Measurements from ENCODE around the gene WHAMM.
"Not testable (repeated sequence)": the region's sequence is repeated elsewhere in the genome, so short reads cannot be mapped to it uniquely, and the experiment has no call there.

The WHAMM gene, protein sequence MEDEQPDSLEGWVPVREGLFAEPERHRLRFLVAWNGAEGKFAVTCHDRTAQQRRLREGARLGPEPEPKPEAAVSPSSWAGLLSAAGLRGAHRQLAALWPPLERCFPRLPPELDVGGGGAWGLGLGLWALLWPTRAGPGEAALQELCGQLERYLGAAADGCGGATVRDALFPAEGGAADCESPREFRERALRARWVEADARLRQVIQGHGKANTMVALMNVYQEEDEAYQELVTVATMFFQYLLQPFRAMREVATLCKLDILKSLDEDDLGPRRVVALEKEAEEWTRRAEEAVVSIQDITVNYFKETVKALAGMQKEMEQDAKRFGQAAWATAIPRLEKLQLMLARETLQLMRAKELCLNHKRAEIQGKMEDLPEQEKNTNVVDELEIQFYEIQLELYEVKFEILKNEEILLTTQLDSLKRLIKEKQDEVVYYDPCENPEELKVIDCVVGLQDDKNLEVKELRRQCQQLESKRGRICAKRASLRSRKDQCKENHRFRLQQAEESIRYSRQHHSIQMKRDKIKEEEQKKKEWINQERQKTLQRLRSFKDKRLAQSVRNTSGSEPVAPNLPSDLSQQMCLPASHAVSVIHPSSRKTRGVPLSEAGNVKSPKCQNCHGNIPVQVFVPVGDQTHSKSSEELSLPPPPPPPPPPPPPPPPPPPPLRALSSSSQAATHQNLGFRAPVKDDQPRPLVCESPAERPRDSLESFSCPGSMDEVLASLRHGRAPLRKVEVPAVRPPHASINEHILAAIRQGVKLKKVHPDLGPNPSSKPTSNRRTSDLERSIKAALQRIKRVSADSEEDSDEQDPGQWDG

GRCh38 chr15:82809308-82810060, at the start of gene WHAMM:
TSS of gene WHAMM (plus strand) at chr15:82809628. CDS start at chr15:82809727, 99 bp downstream.
- peak; percentile 95 for DNase-seq (ENCODE audit: low read depth)

DNA sequence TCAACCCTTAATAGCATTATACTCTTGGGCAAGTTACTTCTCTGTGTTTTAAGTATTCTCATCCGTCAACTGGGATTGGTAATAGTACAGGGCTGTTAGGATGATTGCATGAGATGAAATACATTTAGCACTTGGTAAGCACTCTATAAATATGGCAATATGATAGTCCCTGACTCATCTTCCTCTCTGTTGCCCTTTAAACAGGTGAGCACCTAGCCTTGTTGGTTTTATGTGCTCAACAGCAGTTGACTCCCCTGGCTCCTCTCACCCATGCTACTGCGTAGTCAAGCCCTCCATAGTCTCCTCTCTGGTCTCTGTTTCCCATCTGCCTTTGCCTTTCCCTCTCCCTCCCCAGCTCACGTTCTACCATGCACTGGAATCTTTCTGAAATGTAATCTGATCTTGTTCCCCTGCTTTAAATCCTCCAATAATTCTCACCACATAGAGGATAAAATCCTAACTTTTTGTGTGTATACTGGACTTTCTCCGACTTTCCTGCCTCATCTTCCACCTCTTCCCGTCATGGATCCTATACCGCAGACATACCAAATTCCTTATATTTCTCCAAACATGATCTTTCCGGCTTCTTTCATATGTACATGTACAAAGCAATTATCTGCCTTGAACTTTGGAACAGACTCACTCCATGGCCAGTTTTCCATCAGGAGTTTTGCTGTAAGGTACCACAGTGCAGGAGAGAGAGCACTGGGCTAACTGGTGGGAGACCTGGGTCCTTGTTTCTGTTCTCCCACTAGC, 45.9 kb upstream of the WHAMM start:
- DNase-seq (ENCODE audit: low read depth) = no peak

GRCh38 chr15:82764117-82764490, 45.3 kb upstream of the WHAMM start:
- no peak for DNase-seq (ENCODE audit: low read depth)

DNA sequence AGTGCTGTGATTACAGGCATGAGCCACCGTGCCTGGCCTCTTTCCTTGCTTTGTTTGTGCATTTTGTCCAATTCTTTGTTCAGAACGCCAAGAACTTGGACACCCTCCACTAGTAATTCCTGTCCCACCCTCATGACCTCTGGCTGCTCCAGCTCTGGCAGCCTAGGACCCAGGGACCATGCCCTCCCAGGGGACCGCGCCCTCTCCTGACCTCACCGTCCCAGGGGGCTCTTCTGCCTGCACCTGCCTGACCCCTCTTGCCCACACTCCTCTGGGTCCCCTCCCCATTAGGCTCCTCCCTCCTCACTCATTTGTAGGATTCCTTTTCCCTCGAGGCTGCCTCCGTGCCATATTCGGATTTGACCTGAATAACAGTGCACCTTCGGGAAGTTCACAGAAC, 44.7 kb upstream of the WHAMM start:
- DNase-seq (ENCODE audit: low read depth) = no peak

DNA sequence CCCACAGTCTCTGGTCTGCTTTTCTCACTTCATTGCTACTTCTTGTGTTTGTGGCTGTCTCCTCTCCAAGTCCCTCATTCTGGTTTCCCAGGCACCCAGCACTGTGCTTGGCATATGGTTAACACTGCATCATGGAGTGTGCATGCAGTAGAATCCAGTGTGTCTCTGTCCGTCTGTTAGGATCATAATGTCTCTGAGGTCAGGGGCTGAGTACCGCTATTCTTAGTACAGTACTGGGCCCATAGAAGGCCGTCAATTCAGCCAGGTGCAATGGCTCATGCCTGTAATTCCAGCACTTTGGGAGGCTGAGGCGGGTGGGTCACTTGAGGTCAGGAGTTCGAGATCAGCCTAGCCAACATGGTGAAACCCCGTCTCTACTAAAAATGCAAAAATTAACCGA, 43.2 kb upstream of the WHAMM start:
- DNase-seq (ENCODE audit: low read depth) = not testable (repeated sequence)

- DNase-seq (ENCODE audit: low read depth) = no peak
These were observed 42.1 kb upstream of the WHAMM start for GRCh38 chr15:82767163-82767829.

DNA sequence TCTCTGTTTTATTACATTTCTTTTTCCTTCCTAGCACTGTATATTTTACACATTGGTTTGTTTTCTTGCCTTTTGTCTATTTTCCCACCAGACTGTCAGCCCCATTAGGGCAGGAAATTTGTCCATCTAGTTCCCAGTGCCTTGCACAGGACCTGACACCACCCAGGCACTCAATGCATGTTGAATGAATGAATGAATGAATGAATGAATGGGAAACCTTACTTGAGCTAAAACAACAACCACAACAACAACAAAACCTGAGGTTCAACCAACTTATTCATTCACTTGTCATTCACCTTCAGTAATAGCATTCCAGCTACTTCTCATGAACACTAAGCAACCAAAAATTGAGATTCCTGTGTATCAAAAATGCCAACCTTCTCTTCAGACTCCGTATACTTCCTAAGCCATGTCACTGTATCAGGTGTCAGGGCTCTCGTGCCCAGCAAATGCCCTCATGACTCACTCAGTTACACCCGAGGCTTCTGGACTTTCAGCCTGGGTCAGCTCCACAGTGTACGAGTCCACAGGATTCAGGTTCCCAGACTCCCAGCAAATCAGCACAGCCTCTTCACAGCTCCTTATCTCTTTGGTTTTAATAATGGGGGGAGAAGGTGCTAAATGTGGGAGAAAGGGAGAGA, 40.9 kb upstream of the WHAMM start:
- no peak for DNase-seq (ENCODE audit: low read depth)

DNA sequence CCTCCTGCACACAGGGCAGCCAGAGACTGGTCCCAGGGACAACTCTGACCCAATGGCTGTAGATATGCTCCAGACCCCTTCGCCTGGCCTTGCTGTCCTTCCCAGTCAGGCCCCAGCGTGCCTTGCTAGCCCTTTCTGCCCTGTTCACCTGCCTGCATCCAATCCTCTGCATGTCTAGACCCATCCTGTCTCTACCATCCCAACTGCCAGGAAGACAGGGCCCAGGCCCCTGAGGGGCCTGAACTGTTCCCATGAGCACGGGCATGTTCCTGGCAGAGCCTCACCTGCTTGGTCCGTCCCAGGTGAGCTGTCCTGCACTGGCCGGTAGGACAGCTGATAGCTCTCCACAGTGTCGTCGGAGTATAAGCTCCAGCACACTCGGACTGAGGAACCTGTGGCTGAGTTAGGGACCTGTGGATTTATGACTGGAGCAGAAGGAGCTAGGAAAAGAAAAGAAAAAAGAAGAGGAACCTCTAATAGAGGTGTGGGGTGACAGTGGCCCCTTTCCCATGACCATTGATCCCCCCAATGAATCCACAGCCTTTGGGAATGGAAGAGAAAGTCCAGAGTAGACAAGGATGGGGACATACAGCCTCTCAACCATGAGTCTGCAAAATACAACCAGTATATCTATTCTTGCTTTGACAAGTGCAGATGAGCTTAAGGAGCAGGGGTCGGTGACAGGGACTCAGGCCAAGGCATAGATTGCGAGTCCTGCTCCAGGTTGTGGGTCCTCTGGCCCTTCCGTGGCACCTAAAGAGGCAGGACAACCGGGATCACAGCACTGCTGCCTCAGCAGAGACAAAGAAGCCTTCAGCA, 37.4 kb upstream of the WHAMM start:
- no peak for DNase-seq (ENCODE audit: low read depth)

DNA sequence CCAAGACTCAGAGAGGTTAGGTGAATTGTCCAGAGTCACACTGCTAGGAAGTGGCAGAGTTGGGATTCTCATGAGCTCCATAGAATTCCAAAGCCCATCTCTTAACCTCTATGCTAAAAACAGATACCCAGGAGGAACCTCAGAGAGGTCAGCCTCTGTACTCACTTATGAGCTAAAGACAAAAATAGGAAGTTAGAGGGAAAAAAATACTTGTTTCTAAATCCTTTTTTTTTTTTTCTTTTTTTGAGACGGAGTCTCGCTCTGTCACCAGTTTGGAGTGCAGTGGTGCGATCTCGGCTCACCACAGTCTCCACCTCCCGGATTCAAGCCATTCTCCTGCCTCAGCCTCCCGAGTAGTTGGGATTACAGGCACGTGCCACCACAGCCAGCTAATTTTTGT, 34.9 kb upstream of the WHAMM start:
- no peak for DNase-seq (ENCODE audit: low read depth)

- no peak for DNase-seq (ENCODE audit: low read depth)
These were observed 30.7 kb upstream of the WHAMM start for GRCh38 chr15:82778755-82779154.

- no peak for DNase-seq (ENCODE audit: low read depth)
These were observed 28.1 kb upstream of the WHAMM start for GRCh38 chr15:82781349-82781748.

GRCh38 chr15:82788496-82788895, 20.9 kb upstream of the WHAMM start:
- DNase-seq (ENCODE audit: low read depth) = no peak

DNA sequence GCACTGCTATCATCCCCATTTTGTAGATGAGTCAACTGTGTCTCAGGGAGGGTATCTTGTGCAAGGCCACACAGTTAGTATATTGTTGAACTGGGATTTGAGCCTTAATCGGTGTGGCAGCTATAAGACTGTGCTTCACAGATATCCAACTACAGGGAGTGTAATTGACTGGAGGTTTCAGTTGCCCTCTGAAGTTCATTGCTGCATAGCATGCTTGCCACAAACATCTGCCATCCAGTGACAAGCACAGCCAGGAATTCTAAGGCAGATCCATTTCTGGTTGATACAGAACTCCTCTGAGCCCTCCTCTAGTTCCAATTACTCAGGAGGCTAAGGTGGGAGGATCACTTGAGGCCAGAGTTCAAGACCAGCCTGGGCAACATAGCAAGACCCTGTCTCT, 19.9 kb upstream of the WHAMM start:
- DNase-seq (ENCODE audit: low read depth) = no peak

DNA sequence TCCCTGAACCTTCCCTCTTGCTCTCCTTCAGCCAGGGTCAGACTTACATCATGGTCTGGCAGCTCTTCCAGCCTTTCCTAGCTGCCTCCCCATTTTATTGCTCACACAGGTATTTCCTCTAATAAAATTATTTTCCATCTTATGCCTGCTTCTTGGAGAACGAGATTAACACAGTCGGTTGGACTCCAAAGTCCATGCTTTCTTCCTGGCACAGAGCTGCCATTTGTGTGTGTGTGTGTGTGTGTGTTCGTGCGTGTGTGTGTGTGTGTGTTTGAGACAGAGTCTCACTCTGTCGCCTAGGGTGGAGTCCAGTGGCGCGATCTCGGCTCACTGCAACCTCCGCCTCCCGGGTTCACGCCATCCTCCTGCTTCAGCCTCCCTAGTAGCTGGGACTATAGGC, 19.1 kb upstream of the WHAMM start:
- DNase-seq (ENCODE audit: low read depth) = no peak

DNA sequence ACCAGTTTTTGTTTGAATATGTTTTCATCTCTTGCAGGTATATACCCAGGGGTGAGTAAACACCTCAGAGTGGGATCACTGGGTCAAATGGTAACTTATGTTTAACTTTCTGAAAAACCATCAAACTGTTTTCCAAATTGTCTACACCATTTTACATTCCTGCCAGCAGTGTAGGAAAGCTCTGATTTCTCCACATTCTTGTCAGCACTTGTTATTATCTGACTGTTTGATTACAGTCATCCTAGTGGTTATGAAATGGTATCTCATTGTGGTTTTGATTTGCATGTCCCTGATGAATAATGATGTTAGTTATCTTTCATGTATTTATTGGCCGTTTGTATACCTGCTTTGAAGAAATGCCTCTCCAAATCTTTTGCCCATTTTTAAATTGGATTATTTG, 17.4 kb upstream of the WHAMM start:
- no peak for DNase-seq (ENCODE audit: low read depth)

- DNase-seq (ENCODE audit: low read depth) = no peak
These were observed 15.7 kb upstream of the WHAMM start for GRCh38 chr15:82793737-82794136.

DNA sequence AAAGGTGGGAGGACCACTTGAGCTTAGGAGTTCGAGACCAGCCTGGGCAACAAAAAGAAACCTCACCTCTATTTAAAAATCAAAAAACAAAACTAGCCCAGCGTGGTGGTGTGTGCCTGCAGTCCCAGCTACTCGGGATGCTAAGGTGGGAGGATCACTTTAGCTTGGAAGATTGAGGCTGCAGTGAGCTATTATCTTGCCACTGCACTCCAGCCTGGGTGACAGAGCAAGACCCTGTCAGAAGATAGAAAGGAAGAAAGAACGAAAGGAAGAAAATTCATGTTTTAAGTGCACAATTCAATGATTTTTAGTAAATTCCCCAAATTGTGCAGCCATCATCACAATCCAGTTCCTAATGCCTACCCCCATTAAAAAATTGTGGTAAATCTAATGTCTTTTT, 11.3 kb upstream of the WHAMM start:
- DNase-seq (ENCODE audit: low read depth) = no peak

- DNase-seq (ENCODE audit: low read depth) = no peak
These were observed 10.8 kb upstream of the WHAMM start for GRCh38 chr15:82798531-82799166.

DNA sequence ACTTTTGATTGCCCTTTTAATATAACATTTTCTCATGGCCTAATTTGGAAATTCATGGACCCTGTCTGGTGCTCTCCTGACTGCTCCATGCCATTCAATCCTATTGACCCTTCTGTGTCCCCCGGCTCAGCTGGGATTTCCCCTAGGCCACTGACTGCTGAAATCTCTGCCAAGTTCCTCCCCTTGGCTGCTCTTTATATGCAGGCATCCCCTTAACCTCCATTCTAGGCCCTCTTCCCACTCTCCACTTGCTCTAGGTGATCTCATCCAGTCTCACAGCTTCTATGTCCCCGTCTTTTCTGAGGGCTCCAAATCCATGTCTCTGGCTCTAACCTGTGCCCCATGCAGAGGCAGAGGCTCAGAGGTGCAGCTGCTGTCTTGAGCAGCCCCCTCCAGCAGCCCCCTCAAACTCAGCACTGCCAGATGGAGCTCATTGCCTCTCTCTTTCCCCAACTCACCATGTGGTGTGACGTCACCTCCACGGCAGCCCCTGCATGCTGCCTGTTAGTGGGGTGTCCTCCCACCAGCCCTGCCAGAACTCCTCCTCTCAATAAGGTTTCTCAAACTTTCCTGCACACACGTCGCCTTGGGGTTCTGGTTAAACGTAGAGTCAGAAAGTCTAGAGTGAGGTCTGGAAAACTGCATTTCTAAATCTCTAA, 10.1 kb upstream of the WHAMM start:
- DNase-seq (ENCODE audit: low read depth) = no peak
